IMR-90 (cell line): ENCODE results near the gene KLHL29.

Experiments used
- BHLHE40 ChIP-seq: fragments of 150-350 bp; IDR thresholded peaks from 2 replicates; pipeline ENCODE4 v1.6.1; 2016; ENCODE audit warnings: mild to moderate bottlenecking, low read depth, low read length
- CTCF ChIP-seq: conservative IDR thresholded peaks from 2 replicates; pipeline ENCODE4 v1.5.1; 2012; ENCODE audit warnings: mild to moderate bottlenecking, low read depth, low read length, improper control_type of control experiment
- ELK1 ChIP-seq: fragments of 150-350 bp; IDR thresholded peaks from 2 replicates; pipeline ENCODE4 v1.6.1; 2016; ENCODE audit warnings: low read depth, mild to moderate bottlenecking, low read length, moderate library complexity, borderline replicate concordance
- FOS ChIP-seq: fragments of 150-350 bp; IDR thresholded peaks from 2 replicates; pipeline ENCODE4 v1.6.1; 2016; ENCODE audit warnings: low read depth, low read length
- MXI1 ChIP-seq: IDR thresholded peaks from 2 replicates; pipeline ENCODE4 v1.6.1; 2012; ENCODE audit warnings: low read depth, mild to moderate bottlenecking, low read length, moderate library complexity, borderline replicate concordance
- POLR2A ChIP-seq: IDR thresholded peaks from 2 replicates; pipeline ENCODE4 v1.6.1; 2012; ENCODE audit warnings: mild to moderate bottlenecking, low read depth, low read length
- RAD21 ChIP-seq: IDR thresholded peaks from 2 replicates; pipeline ENCODE4 v1.6.1; 2012; ENCODE audit warnings: low read length, improper control_type of control experiment
- RFX5 ChIP-seq: IDR thresholded peaks from 2 replicates; pipeline ENCODE4 v1.8.0; 2012; ENCODE audit warnings: low read depth, mild to moderate bottlenecking, low read length, moderate library complexity
- SMC3 ChIP-seq: fragments of 150-350 bp; IDR thresholded peaks from 2 replicates; pipeline ENCODE4 v1.6.1; 2016; ENCODE audit warnings: low read depth, mild to moderate bottlenecking, antibody characterized with exemption, low read length, moderate library complexity
- USF2 ChIP-seq: fragments of 150-350 bp; IDR thresholded peaks from 2 replicates; pipeline ENCODE4 v1.6.1; 2017; ENCODE audit warnings: mild to moderate bottlenecking, antibody characterized with exemption, low read length, low read depth

GRCh38 chr2:23492337-23492675, 107.3 kb downstream of the KLHL29 start:
- TF ChIP-seq CTCF (no peak), ELK1 (no peak), POLR2A (no peak), MXI1 (no peak), RFX5 (no peak), USF2 (no peak), RAD21 (no peak), FOS (no peak), BHLHE40 (no peak), SMC3 (no peak)
